GM04504 (cell line): ENCODE measurements around the gene TUFT1.
"Not testable (repeated sequence)": the region's sequence is repeated elsewhere in the genome, so short reads cannot be mapped to it uniquely, and the experiment has no call there.

ENCODE experiments used
- DNase-seq: peaks from one replicate; pipeline ENCODE4 v3.0.0-alpha.2; 2012; ENCODE audit warnings: low read depth

The TUFT1 gene

GRCh38 chr1:151512801-151513625 is 27.1 kb upstream of the TUFT1 start:
- no peak for DNase-seq

DNA sequence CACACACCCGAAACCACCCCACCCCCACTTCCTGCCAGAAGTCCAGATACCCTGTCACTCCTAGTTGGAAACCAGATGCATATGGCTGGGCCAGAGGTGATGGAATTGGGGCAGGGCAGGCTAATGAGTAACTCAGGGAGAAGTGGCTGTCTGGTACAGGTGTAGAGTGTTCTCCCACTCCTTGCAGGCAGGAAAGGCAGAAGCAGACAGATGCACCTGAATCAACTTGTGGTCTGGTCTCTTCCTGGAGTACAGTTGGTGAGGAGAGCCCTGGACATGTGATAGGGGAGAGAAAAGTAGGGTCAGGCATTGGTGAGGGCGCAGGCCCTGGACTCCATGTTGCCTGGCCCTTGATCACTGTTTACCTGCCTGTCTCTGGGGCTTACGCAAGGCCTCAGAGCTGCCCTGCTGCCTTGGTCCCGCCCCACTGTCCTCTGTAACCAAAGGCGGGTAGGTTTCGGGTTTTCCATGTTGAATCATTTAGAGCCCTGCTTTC is 26.4 kb upstream of the TUFT1 start:
- DNase-seq, result no peak

DNA sequence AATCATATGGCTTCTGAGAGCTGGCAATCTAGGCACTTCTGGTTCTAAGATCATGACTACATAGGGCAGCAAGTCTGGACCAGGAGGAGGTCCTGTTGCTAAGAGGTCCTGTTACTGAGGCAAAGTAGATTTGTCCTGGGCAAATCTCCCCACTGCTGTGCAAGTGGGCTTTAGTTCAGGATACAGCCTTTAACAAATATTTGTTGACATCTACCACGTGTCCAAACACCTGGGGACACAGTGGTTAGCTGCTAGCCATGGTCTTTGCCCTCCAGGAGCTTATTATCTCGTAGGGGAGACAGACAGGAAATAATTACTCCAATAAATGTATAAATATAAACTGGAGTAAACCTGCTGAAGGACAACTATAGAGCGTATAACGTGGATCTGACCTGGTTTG is 25.7 kb upstream of the TUFT1 start:
- no peak for DNase-seq

DNA sequence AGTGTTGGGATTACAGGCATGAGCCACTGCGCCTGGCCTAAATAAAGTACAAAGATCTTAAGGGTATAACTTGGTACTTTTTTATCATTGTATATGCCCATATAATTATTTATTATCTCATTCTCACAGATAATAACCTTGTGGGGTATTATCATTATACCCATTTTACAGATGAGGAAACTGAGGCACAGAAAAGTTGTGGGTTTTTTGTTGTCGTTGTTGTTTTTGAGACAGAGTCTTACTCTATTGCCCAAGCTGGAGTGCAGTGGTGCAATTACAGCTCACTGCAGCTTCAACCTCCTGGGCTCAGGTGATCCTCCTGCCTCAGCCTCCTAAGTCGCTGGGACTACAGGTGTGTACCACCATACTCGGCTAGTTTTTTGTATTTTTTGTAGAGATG is 24.8 kb upstream of the TUFT1 start:
- DNase-seq, result no peak

DNA sequence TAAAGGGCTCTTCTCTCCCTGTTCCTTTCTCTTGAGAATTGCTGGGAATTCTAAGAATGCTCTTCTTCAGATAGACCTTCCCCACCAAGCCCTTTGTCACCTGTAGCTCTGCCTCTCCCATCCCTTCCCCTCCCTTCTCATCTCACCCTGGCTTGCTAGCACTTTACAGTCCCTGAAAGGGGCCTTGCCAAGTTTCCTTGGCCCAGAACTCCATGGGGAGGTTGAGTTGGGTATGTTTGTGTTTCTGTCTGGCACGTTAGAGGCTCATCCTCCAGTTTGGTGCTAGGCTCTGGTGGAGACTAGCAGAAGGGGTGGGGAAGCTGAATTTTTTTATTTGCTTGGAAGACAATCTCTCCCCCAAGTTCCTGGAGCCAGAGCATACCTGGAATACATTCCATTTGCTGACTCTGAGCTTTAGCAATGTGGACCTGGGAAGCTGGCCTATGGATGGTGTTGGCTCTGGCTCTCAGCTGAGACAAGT is 24.0 kb upstream of the TUFT1 start:
- DNase-seq, result no peak

DNA sequence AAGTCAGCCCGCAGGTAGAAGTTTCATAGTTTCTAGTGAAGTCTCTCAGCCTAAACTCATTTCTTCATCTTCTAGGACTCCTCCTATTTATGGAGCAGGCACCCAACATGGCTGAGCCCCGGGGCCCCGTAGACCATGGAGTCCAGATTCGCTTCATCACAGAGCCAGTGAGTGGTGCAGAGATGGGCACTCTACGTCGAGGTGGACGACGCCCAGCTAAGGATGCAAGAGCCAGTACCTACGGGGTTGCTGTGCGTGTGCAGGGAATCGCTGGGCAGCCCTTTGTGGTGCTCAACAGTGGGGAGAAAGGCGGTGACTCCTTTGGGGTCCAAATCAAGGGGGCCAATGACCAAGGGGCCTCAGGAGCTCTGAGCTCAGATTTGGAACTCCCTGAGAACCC is 21.7 kb upstream of the TUFT1 start:
- DNase-seq, result no peak

GRCh38 chr1:151518936-151519335 is 21.2 kb upstream of the TUFT1 start:
- no peak for DNase-seq

- DNase-seq, result no peak
Observed at GRCh38 chr1:151519667-151520066, 20.4 kb upstream of the TUFT1 start.

- DNase-seq, result no peak
Observed at GRCh38 chr1:151520359-151520758, 19.8 kb upstream of the TUFT1 start.

- DNase-seq, result not testable (repeated sequence)
Observed at GRCh38 chr1:151522427-151522826, 17.7 kb upstream of the TUFT1 start.

- no peak for DNase-seq
Observed at GRCh38 chr1:151523326-151523725, 16.8 kb upstream of the TUFT1 start.

GRCh38 chr1:151524736-151525135 is 15.4 kb upstream of the TUFT1 start:
- no peak for DNase-seq

DNA sequence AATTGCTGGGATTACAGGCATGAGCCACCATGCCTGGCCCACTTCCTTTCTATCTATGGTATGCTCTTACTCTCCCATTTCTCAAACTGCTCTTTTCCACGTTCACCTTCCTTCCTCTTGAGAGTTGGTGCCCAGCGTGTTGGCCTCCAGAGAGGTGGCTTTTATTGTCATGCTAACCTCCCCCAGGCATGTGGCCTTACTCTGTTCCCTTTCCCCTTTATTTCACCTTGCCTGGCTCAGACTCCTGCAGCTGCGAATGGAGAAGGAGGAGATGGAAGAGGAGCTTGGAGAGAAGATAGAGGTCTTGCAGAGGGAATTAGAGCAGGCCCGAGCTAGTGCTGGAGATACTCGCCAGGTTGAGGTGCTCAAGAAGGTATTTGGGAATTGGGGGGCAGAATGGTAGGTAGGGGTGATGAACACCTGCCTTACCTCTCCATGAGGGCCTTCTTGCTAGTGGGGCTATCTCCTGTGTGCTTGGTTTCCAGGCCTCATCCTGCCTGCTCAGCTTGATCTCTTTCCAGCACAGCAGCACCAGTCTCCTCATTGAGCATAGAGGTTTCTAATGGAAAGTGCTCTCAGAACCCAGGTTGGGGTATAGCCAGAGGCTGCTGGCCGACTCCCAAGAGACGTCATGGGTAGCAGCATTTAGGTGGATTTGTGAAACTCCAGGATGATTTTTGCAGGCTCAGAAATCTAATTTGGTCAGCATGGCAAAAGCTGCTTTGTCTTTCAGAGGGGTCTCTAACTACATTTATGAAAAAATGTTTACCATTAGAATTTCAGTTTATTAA is 13.2 kb upstream of the TUFT1 start:
- DNase-seq, result no peak

GRCh38 chr1:151529211-151529702 is 10.9 kb upstream of the TUFT1 start:
- DNase-seq, result no peak

DNA sequence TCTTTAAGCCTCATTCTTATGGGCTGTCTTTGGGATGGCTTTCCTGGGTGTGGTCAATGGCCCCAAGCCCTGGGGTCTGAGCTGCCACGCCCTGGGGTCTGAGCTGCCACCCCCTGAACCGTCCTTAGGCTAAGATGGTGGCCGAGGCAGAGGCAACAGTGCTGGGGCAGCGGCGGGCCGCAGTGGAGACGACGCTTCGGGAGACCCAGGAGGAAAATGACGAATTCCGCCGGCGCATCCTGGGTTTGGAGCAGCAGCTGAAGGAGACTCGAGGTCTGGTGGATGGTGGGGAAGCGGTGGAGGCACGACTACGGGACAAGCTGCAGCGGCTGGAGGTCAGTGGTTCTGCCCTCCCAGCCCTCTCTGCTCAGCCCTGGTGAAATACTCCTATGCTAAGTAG is 10.3 kb upstream of the TUFT1 start:
- DNase-seq, result no peak

DNA sequence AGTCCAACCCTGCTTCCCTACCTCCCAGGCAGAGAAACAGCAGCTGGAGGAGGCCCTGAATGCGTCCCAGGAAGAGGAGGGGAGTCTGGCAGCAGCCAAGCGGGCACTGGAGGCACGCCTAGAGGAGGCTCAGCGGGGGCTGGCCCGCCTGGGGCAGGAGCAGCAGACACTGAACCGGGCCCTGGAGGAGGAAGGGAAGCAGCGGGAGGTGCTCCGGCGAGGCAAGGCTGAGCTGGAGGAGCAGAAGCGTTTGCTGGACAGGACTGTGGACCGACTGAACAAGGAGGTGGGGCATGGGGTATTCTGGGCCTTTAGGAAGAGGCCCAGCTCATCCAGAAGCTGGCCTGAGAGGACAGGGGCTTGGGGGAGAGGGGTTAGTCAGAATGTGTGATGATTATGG is 9.6 kb upstream of the TUFT1 start:
- no peak for DNase-seq

DNA sequence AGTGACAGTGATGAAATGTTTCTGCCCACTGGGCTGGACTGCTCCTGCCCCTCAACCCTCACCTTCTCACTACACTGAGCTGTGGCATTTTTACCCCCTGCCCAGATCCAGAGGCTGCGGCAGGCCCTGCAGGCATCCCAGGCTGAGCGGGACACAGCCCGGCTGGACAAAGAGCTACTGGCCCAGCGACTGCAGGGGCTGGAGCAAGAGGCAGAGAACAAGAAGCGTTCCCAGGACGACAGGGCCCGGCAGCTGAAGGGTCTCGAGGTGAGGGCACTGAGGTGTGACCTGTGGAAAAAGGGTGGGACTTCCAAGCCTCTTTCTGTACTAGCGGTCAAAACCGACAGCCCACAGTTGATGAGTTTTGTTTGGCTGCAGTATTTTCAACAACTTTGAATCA is 6.2 kb upstream of the TUFT1 start:
- no peak for DNase-seq

- peak; percentile 53 for DNase-seq
Observed at GRCh38 chr1:151534662-151535278, 5.3 kb upstream of the TUFT1 start.

DNA sequence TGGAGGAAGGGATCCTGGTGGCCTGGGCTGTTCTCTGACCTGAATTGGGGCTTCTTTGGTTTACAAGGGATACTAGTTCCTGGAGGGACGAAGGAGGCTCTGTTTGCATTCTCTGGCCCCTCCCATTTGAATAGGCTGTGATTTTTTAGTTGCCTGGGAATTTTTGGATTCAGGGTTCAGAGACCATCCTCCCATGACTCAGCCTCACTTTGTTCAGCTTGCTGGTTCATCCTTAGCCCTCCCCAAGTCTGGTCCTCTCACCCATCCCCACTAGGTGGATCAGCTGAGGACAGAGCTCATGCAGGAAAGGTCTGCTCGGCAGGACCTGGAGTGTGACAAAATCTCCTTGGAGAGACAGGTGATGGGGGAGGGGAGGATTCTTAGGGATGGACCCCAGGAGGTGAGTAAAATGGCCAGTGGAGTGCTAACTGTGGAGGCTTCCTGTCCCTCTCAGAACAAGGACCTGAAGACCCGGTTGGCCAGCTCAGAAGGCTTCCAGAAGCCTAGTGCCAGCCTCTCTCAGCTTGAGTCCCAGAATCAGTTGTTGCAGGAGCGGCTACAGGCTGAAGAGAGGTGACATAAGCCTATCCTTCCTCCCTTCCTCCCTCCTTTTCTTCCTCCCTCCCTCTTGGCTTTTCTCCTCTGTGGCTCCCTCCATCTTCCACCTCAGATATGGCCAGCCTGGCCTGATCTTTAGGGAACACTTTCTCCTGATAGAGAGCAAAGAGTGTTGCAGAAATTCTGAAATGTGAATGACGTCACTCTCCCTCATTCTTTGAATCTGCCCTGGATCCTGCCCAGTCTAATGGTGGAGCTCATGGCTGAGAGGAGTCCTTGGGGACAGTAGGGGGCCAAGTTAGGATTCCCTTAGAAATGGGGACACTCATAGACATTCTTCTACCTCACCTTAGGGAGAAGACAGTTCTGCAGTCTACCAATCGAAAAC is 4.5 kb upstream of the TUFT1 start:
- DNase-seq, result no peak

DNA sequence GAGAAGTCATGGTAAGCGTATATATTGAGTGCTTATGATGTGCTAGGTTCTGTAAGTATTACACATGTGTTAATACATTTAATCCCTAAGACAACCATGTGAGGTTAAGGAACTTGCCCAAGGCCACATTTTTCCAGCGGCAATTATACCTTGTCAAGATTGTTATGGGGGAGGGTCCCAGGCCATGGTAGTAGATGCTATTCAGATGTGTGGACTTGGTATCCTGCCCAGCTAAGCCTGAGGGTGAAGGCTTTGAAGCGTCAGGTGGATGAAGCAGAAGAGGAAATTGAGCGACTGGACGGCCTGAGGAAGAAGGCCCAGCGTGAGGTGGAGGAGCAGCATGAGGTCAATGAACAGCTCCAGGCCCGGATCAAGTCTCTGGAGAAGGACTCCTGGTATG is 3.6 kb upstream of the TUFT1 start:
- DNase-seq, result no peak

DNA sequence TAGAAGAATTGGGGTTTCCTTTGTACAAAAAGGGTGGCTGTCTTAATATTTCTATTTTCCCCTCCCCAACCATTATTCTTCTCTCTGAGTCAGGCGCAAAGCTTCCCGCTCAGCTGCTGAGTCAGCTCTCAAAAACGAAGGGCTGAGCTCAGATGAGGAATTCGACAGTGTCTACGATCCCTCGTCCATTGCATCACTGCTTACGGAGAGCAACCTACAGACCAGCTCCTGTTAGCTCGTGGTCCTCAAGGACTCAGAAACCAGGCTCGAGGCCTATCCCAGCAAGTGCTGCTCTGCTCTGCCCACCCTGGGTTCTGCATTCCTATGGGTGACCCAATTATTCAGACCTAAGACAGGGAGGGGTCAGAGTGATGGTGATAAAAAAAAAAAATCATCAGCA is 3.0 kb upstream of the TUFT1 start:
- DNase-seq, result peak; percentile 78
